T-helper 2 cell (primary cell): Measurements from ENCODE around the gene ZCCHC7.
A peak's percentile ranks its signal among the peaks of the same experiment; 100 is the strongest.
"Not testable (repeated sequence)": the region's sequence is repeated elsewhere in the genome, so short reads cannot be mapped to it uniquely, and the experiment has no call there.

ENCODE experiments used
- DNase-seq, 5 experiments: peaks; one replicate each; pipeline versions ENCODE4 v3.0.0 to v3.0.0-alpha.2; 2012 to 2022

Gene ZCCHC7

GRCh38 chr9:37179576-37179975, 59.2 kb downstream of the ZCCHC7 start:
- no peak for DNase-seq

- DNase-seq = no peak
Observed at GRCh38 chr9:37180138-37180537, 59.8 kb downstream of the ZCCHC7 start.

- DNase-seq = no peak
Observed at GRCh38 chr9:37182718-37183117, 62.3 kb downstream of the ZCCHC7 start.

GRCh38 chr9:37184905-37185867, 64.8 kb downstream of the ZCCHC7 start:
- no peak for DNase-seq

GRCh38 chr9:37187292-37187691, 66.9 kb downstream of the ZCCHC7 start:
- peak in 1 of 5 experiments; percentile 29 for DNase-seq

GRCh38 chr9:37187713-37188439, 67.5 kb downstream of the ZCCHC7 start:
- DNase-seq = peak in 1 of 5 experiments; percentile 61

- not testable (repeated sequence) for DNase-seq
Observed at GRCh38 chr9:37190739-37191138, 70.4 kb downstream of the ZCCHC7 start.

GRCh38 chr9:37191403-37192089, 71.2 kb downstream of the ZCCHC7 start:
- no peak for DNase-seq

GRCh38 chr9:37192803-37193202, 72.4 kb downstream of the ZCCHC7 start:
- no peak for DNase-seq

GRCh38 chr9:37197158-37198038, 77.0 kb downstream of the ZCCHC7 start:
- DNase-seq = peak in 1 of 5 experiments; percentile 12

GRCh38 chr9:37198039-37198729, 77.8 kb downstream of the ZCCHC7 start:
- no peak for DNase-seq

- DNase-seq = no peak
Observed at GRCh38 chr9:37198831-37199230, 78.5 kb downstream of the ZCCHC7 start.

GRCh38 chr9:37200433-37201005, 80.1 kb downstream of the ZCCHC7 start:
- peak in 1 of 5 experiments; percentile 68 for DNase-seq

GRCh38 chr9:37201581-37201980, 81.2 kb downstream of the ZCCHC7 start:
- DNase-seq = peak in 1 of 5 experiments; percentile 70

- no peak for DNase-seq
Observed at GRCh38 chr9:37202091-37202490, 81.7 kb downstream of the ZCCHC7 start.

GRCh38 chr9:37203456-37203855, 83.1 kb downstream of the ZCCHC7 start:
- DNase-seq = not testable (repeated sequence)

GRCh38 chr9:37206121-37206620, 85.8 kb downstream of the ZCCHC7 start:
- no peak for DNase-seq

- DNase-seq = peak in 1 of 5 experiments; percentile 22
Observed at GRCh38 chr9:37209431-37210386, 89.3 kb downstream of the ZCCHC7 start.

- peak in 1 of 5 experiments; percentile 48 for DNase-seq
Observed at GRCh38 chr9:37210737-37211523, 90.6 kb downstream of the ZCCHC7 start.
